Fibroblast of lung (primary cell): ENCODE results near the gene TMEM178A. TPM values are rescaled to one million over a fixed set of nuclear protein-coding genes. Genes with fewer than 3 reads are reported as not detected.

ENCODE experiments used
- DNase-seq, 2 donors: peaks; one replicate each; pipeline versions ENCODE4 v3.0.0 to v3.0.0-alpha.2; 2010; ENCODE audit warnings: low read depth in 2 of 2
- H2AFZ ChIP-seq: 2 replicates; pipeline ENCODE4 v1.5.1; 2012; ENCODE audit warnings: low read length, control low read depth, inconsistent platforms
- H3K27ac ChIP-seq: 2 replicates; pipeline ENCODE4 v1.5.1; 2011; ENCODE audit warnings: low read length, control low read depth; ENCODE audit not compliant: insufficient read depth
- H3K27me3 ChIP-seq: 2 replicates; pipeline ENCODE4 v1.5.1; 2011; ENCODE audit warnings: mild to moderate bottlenecking, low read length; ENCODE audit not compliant: control insufficient read depth, insufficient read depth
- H3K36me3 ChIP-seq: 2 replicates; pipeline ENCODE4 v1.5.1; 2011; ENCODE audit warnings: low read length; ENCODE audit not compliant: control insufficient read depth, insufficient read depth
- H3K4me1 ChIP-seq: 2 replicates; pipeline ENCODE4 v1.5.1; 2011; ENCODE audit warnings: low read length; ENCODE audit not compliant: control insufficient read depth, insufficient read depth; ENCODE audit errors: extremely low read depth
- H3K4me2 ChIP-seq: 2 replicates; pipeline ENCODE4 v1.5.1; 2011; ENCODE audit warnings: low read length, control low read depth; ENCODE audit not compliant: insufficient read depth; ENCODE audit errors: extremely low read depth
- H3K4me3 ChIP-seq, 4 experiments: fragments of 200-600 bp in 1 of 4; sonication (generic) in 1 of 4; replicated peaks in 1 of 4; 2 replicates each; pipeline ENCODE4 v1.5.1; 2011 to 2016; ENCODE audit warnings: low read length in 4 of 4, low read depth in 3 of 4, mild to moderate bottlenecking in 3 of 4, control low read depth in 2 of 4, inconsistent platforms in 1 of 4, mixed read lengths in 1 of 4; ENCODE audit not compliant: insufficient read depth in 1 of 4; ENCODE audit errors: control extremely low read depth in 1 of 4
- H3K79me2 ChIP-seq: 2 replicates; pipeline ENCODE4 v1.5.1; 2012; ENCODE audit warnings: mild to moderate bottlenecking, low read length, inconsistent platforms; ENCODE audit not compliant: control insufficient read depth, insufficient read depth
- H3K9ac ChIP-seq: 2 replicates; pipeline ENCODE4 v1.5.1; 2011; ENCODE audit warnings: mild to moderate bottlenecking, low read length, control low read depth; ENCODE audit not compliant: insufficient read depth
- H3K9me3 ChIP-seq: 2 replicates; pipeline ENCODE4 v1.5.1; 2012; ENCODE audit warnings: low read depth, low read length; ENCODE audit not compliant: control insufficient read depth, insufficient read depth
- H4K20me1 ChIP-seq: 2 replicates; pipeline ENCODE4 v1.5.1; 2011; ENCODE audit warnings: low read length; ENCODE audit not compliant: control insufficient read depth, insufficient read depth; ENCODE audit errors: extremely low read depth
- EZH2 ChIP-seq: IDR thresholded peaks from 2 replicates; pipeline ENCODE4 v1.5.1; 2012; ENCODE audit warnings: low read length, control low read depth, mild to moderate bottlenecking; ENCODE audit errors: missing control alignments
- polyA plus RNA-seq, 2 donors: library from polyadenylated mRNA; depleted of rRNA in 1 of 2; stranded (reverse) in 1 of 2; unstranded in 1 of 2; fragments of >200 nt; gene quantifications; 2 replicates each; pipeline ENCODE4 v1.2.1, GENCODE V29; 2011 to 2012; ENCODE audit warnings: missing spikeins in 1 of 2
- total RNA-seq: library from RNA; depleted of rRNA; stranded (reverse); fragments of >200 nt; gene quantifications from 2 replicates; pipeline ENCODE4 v1.2.1, GENCODE V29; 2014
- TF ChIP-seq, protein P1 (sequence below), 2 donors: IDR thresholded peaks in 1 of 2; conservative IDR thresholded peaks in 1 of 2; 1 replicate in 1 of 2; 2 replicates in 1 of 2; pipeline ENCODE4 v1.5.1; 2011 to 2012; ENCODE audit warnings: low read length in 2 of 2, control low read depth in 1 of 2, inconsistent platforms in 1 of 2, low read depth in 1 of 2, mild to moderate bottlenecking in 1 of 2

Gene TMEM178A
- total and polyA plus RNA-seq, 2 donors (not counting 1 experiment from before 2014, with no cell fraction given): 1.5 to 6.9 TPM

DNA sequence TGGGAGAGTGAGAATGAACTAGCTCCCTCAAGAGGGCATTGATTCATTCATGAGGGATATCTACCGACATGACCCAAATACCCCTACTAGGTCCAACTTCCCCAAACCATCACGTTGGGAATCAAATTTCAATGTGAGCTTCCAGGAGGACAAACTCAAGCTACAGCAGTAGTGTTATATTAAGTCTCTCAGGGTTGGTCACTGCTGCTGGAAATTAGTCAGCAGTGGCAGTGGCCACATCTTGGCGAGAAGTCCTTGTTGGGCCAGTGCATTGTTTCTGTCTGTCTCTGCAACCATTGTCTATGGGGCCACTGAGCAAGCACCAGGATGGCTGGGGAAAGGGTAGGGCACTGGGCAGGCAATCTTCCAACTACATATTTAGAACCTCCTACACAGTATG is 65.8 kb downstream of the TMEM178A start:
- DNase-seq: peak in 1 of 2 donors; percentile 36
- H3K27me3 ChIP-seq: no peaks in the 10 kb centered on the region
- no peaks in the 10 kb centered on the region for H4K20me1 ChIP-seq
- H3K4me3 ChIP-seq: no peak overlapping the region
- H3K36me3 ChIP-seq: peaks cover 2% of the 10 kb centered on the region
- H3K9me3 ChIP-seq: no peaks in the 10 kb centered on the region
- no peak overlapping the region for H2AFZ ChIP-seq
- no peak overlapping the region for H3K9ac ChIP-seq
- no peak overlapping the region for H3K4me2 ChIP-seq
- peaks cover 3% of the 10 kb centered on the region for H3K79me2 ChIP-seq
- peaks cover 2% of the 10 kb centered on the region for H3K4me1 ChIP-seq
- no peak overlapping the region for H3K27ac ChIP-seq
- TF ChIP-seq, protein P1, sequence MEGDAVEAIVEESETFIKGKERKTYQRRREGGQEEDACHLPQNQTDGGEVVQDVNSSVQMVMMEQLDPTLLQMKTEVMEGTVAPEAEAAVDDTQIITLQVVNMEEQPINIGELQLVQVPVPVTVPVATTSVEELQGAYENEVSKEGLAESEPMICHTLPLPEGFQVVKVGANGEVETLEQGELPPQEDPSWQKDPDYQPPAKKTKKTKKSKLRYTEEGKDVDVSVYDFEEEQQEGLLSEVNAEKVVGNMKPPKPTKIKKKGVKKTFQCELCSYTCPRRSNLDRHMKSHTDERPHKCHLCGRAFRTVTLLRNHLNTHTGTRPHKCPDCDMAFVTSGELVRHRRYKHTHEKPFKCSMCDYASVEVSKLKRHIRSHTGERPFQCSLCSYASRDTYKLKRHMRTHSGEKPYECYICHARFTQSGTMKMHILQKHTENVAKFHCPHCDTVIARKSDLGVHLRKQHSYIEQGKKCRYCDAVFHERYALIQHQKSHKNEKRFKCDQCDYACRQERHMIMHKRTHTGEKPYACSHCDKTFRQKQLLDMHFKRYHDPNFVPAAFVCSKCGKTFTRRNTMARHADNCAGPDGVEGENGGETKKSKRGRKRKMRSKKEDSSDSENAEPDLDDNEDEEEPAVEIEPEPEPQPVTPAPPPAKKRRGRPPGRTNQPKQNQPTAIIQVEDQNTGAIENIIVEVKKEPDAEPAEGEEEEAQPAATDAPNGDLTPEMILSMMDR (conservative IDR thresholded peaks at IDR 0.05 in 1 of 2, IDR thresholded peaks at IDR 0.05 in 1 of 2; ENCODE audit: low read depth in 1 of 2, low read length in 2 of 2): no peak
- no peak for TF ChIP-seq EZH2

DNA sequence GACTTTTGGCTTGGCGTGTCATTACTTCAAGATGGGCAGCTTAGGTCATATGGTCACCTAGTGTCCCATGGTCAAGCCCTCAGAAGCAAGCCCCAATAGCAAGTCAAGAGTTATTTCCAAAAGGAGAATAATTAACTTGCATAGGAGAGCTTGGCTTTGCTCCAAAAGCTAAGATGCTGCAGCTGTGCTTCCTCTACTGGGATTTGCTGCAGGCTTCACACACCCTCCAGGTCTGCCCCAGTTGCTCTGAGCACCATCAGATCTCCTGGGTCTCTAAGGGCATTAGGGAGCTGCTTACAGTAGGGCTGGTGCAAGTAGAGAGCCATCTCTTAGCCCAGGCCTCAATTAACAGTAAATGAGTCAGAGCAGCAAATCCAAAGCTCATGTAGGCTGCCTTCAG is 66.8 kb downstream of the TMEM178A start:
- Histone ChIP-seq H3K9ac (no peak overlapping the region), H3K4me1 (peaks cover 9% of the 10 kb centered on the region), H3K4me3 (no peak overlapping the region), H3K9me3 (no peaks in the 10 kb centered on the region), H4K20me1 (no peaks in the 10 kb centered on the region), H3K27me3 (no peaks in the 10 kb centered on the region), H3K27ac (no peak overlapping the region), H3K36me3 (peaks cover 2% of the 10 kb centered on the region), H3K79me2 (peaks cover 3% of the 10 kb centered on the region), H2AFZ (no peak overlapping the region), H3K4me2 (no peak overlapping the region)
- TF ChIP-seq, protein P1 (conservative IDR thresholded peaks at IDR 0.05 in 1 of 2, IDR thresholded peaks at IDR 0.05 in 1 of 2; ENCODE audit: low read depth in 1 of 2, low read length in 2 of 2): no peak
- no peak for TF ChIP-seq EZH2
- peak in 1 of 2 donors; percentile 25 for DNase-seq

DNA sequence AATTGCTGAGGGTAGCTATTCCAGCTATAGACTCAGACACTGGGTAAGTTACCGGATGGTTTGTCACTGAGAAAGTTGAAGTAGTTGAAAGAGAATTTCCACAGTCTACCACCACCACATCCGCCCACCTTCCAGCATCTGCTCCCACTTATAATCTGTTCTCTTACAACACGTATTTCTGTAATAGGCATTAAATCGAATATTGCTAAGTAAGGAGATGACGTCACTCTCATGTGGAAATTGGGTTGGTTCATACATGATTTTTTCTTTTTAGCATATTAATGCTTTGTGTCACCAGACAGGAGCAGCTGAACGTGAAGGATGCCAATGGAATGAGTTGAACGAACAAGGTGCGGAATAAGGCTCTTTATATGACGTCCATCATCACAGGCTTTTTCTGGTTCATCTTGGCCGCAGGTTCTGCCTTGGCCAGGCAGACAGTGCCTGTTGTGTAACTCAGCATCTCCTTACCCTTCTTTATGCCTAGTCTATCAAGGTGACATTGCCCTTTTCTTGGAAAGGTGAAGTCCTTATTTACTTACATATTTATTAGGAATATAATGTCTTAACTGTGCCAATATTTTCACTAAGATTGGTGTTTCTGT is 67.5 kb downstream of the TMEM178A start:
- Histone ChIP-seq H2AFZ (no peak overlapping the region), H3K9ac (no peak overlapping the region), H3K4me2 (no peak overlapping the region), H4K20me1 (no peaks in the 10 kb centered on the region), H3K36me3 (peaks cover 2% of the 10 kb centered on the region), H3K4me3 (no peak overlapping the region), H3K79me2 (peaks cover 3% of the 10 kb centered on the region), H3K4me1 (peaks cover 16% of the 10 kb centered on the region), H3K27me3 (no peaks in the 10 kb centered on the region), H3K9me3 (no peaks in the 10 kb centered on the region), H3K27ac (no peak overlapping the region)
- TF ChIP-seq, protein P1 (conservative IDR thresholded peaks at IDR 0.05 in 1 of 2, IDR thresholded peaks at IDR 0.05 in 1 of 2; ENCODE audit: low read depth in 1 of 2, low read length in 2 of 2): no peak
- no peak for TF ChIP-seq EZH2
- peak in 1 of 2 donors; percentile 66 for DNase-seq
